CD4-positive, alpha-beta T cell (primary cell): ENCODE data around the gene ASCC2. TPM values are rescaled to one million over a fixed set of nuclear protein-coding genes. Genes with fewer than 3 reads are reported as not detected.

Source experiments
- ATAC-seq: fragments of 200-7000 bp; cut with Tn5 transposase; one replicate; pipeline ENCODE4 v1.10.0; 2022; ENCODE audit warnings: mild to moderate bottlenecking; ENCODE audit not compliant: poor library complexity
- CTCF ChIA-PET: fragments of 350-600 bp; sonication (Branson Sonifier 250); formaldehyde crosslinking; loops from one replicate; lab custom pipeline; 2021; ENCODE audit warnings: antibody characterized with exemption, inconsistent platforms; lab: Charles Lee
- POLR2A ChIA-PET: fragments of 350-600 bp; sonication (Branson Sonifier 250); formaldehyde crosslinking; loops from one replicate; lab custom pipeline; 2021; ENCODE audit warnings: antibody characterized with exemption, inconsistent platforms; lab: Charles Lee
- DNase-seq, 14 experiments: peaks; one replicate each; pipeline ENCODE4 v3.0.0-alpha.2; 2013 to 2020; ENCODE audit warnings: mixed read lengths in 2 of 14
- H3K27ac ChIP-seq, 2 donors: one replicate each; pipeline versions ENCODE4 v1.5.1 to v1.7.0; 2013; ENCODE audit warnings: low read length in 2 of 2, low read depth in 1 of 2, mild to moderate bottlenecking in 1 of 2
- H3K27me3 ChIP-seq, 2 experiments: 1 replicate in 1 of 2; 2 replicates in 1 of 2; pipeline versions ENCODE4 v1.6.1 to v1.7.0; 2013; ENCODE audit warnings: low read length in 2 of 2, control low read depth in 1 of 2, mild to moderate bottlenecking in 1 of 2, moderate library complexity in 1 of 2; ENCODE audit not compliant: insufficient read depth in 2 of 2, control insufficient read depth in 1 of 2
- H3K36me3 ChIP-seq: one replicate; pipeline ENCODE4 v1.6.1; 2013; ENCODE audit warnings: low read length, control low read depth; ENCODE audit not compliant: insufficient read depth
- H3K4me1 ChIP-seq: one replicate; pipeline ENCODE4 v1.6.1; 2013; ENCODE audit warnings: low read length, control low read depth; ENCODE audit not compliant: insufficient read depth
- H3K4me3 ChIP-seq: one replicate; pipeline ENCODE4 v1.5.1; 2013; ENCODE audit warnings: mild to moderate bottlenecking, low read length, moderate library complexity
- H3K9me3 ChIP-seq, 2 experiments: 1 replicate in 1 of 2; 2 replicates in 1 of 2; pipeline versions ENCODE4 v1.6.1 to v1.7.0; 2013; ENCODE audit warnings: low read length in 2 of 2, mild to moderate bottlenecking in 2 of 2, control low read depth in 1 of 2, moderate library complexity in 1 of 2; ENCODE audit not compliant: control insufficient read depth in 1 of 2, insufficient read depth in 1 of 2
- H3K27ac Mint-ChIP-seq: one replicate; pipeline ENCODE4 v1.8.0; 2020; ENCODE audit warnings: mixed read lengths
- H3K27me3 Mint-ChIP-seq: one replicate; pipeline ENCODE4 v1.8.0; 2021; ENCODE audit warnings: mixed read lengths
- H3K36me3 Mint-ChIP-seq: one replicate; pipeline ENCODE4 v1.8.0; 2021; ENCODE audit warnings: low read depth, mixed read lengths
- H3K4me1 Mint-ChIP-seq: one replicate; pipeline ENCODE4 v1.8.0; 2021; ENCODE audit warnings: low read depth, mixed read lengths
- H3K4me3 Mint-ChIP-seq: one replicate; pipeline ENCODE4 v1.8.0; 2020; ENCODE audit warnings: mild to moderate bottlenecking, mixed read lengths
- H3K9me3 Mint-ChIP-seq: one replicate; pipeline ENCODE4 v1.8.0; 2020; ENCODE audit warnings: mixed read lengths
- intact Hi-C, 2 experiments: fragments of 100-400 bp; cut with DNase I in 1 of 2; cut with micrococcal nuclease in 1 of 2; formaldehyde crosslinking; loops; one replicate each; pipeline versions ENCODE4 v1.15.1 to v1.9.0; 2023 to 2025; cut with DNase I, micrococcal nuclease
- total RNA-seq, 174 experiments: library from RNA in 2 of 174; stranded (reverse) in 2 of 174; gene quantifications; one replicate each; pipeline ENCODE4 v1.2.3 and lab custom pipeline; 2021 to 2026
- TF ChIP-seq, protein P1 (sequence below): fragments of 200-600 bp; IDR thresholded peaks from one replicate; pipeline ENCODE4 v1.8.0; 2022; ENCODE audit warnings: antibody characterized with exemption, mild to moderate bottlenecking

The ASCC2 gene
- total RNA-seq, 2 experiments from 2014 or later: 67.1 to 68.3 TPM

DNA sequence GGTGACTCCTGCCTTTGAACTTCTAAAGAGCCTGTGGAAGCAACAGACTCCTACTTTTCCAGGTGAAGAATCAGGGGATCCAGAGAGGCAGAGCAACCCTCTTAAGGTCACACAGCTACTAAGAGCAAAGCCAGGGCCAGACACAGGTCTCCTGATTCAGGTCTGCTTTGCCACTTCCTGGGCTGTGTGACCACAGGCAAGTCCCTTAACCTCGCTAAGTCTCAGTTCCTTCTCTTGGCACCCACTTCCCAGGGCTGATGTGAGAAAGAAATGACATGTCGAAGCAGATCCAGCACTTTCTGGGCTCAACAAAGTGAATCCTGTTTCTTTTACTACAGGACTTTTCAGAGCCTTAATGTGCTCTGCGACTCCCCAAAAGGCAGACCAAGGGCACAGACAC is 40.7 kb downstream of the ASCC2 start:
- Mint-ChIP-seq H3K36me3 (peaks cover 91% of the 10 kb centered on the region), H3K27me3 (no peaks in the 10 kb centered on the region), H3K27ac (no peak overlapping the region), H3K9me3 (no peaks in the 10 kb centered on the region), H3K4me1 (no peaks in the 10 kb centered on the region), H3K4me3 (no peak overlapping the region)
- Histone ChIP-seq H3K27ac (no peak overlapping the region), H3K4me3 (no peak overlapping the region), H3K27me3 (no peaks in the 10 kb centered on the region), H3K36me3 (peaks cover 86% of the 10 kb centered on the region), H3K4me1 (no peaks in the 10 kb centered on the region), H3K9me3 (no peaks in the 10 kb centered on the region)
- intact Hi-C loops: no loop called here
- ChIA-PET CTCF (no interaction called here), POLR2A (no interaction called here)
- TF ChIP-seq, protein P1, sequence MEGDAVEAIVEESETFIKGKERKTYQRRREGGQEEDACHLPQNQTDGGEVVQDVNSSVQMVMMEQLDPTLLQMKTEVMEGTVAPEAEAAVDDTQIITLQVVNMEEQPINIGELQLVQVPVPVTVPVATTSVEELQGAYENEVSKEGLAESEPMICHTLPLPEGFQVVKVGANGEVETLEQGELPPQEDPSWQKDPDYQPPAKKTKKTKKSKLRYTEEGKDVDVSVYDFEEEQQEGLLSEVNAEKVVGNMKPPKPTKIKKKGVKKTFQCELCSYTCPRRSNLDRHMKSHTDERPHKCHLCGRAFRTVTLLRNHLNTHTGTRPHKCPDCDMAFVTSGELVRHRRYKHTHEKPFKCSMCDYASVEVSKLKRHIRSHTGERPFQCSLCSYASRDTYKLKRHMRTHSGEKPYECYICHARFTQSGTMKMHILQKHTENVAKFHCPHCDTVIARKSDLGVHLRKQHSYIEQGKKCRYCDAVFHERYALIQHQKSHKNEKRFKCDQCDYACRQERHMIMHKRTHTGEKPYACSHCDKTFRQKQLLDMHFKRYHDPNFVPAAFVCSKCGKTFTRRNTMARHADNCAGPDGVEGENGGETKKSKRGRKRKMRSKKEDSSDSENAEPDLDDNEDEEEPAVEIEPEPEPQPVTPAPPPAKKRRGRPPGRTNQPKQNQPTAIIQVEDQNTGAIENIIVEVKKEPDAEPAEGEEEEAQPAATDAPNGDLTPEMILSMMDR: no peak
- ATAC-seq (no peak), DNase-seq (peak in 3 of 14 experiments; percentile 2 to 40 (median 38))

DNA sequence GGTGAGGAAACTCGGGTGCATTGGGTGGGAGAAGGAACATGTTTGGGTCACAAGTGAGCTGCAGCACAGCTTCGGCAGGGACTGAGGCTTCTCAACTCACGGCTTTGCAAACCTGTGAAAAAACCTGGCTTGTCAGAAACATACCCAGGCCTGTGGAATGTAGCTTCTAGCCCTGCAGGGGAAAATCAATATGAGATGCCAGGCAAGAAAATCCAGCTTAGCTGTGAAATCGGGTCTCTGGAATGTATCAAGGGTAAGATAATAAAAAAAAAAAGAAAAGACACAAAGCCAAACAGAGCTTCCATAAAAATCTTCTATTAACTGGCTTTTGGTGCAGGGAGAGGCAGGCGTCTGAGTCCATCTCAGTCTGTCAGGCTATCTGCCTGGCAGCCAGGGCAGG is 42.4 kb downstream of the ASCC2 start:
- H3K27me3 ChIP-seq: no peaks in the 10 kb centered on the region
- no peak for DNase-seq
- peaks cover 83% of the 10 kb centered on the region for H3K36me3 ChIP-seq
- Mint-ChIP-seq H3K36me3 (peaks cover 90% of the 10 kb centered on the region), H3K27ac (no peak overlapping the region), H3K4me3 (no peak overlapping the region), H3K27me3 (no peaks in the 10 kb centered on the region), H3K9me3 (no peaks in the 10 kb centered on the region), H3K4me1 (no peaks in the 10 kb centered on the region)
- CTCF ChIA-PET: no interaction called here
- H3K4me3 ChIP-seq: no peak overlapping the region
- no peaks in the 10 kb centered on the region for H3K4me1 ChIP-seq
- ATAC-seq: no peak
- TF ChIP-seq, protein P1: no peak
- POLR2A ChIA-PET: no interaction called here
- intact Hi-C loops: no loop called here
- H3K27ac ChIP-seq: no peak overlapping the region
- H3K9me3 ChIP-seq: no peaks in the 10 kb centered on the region

DNA sequence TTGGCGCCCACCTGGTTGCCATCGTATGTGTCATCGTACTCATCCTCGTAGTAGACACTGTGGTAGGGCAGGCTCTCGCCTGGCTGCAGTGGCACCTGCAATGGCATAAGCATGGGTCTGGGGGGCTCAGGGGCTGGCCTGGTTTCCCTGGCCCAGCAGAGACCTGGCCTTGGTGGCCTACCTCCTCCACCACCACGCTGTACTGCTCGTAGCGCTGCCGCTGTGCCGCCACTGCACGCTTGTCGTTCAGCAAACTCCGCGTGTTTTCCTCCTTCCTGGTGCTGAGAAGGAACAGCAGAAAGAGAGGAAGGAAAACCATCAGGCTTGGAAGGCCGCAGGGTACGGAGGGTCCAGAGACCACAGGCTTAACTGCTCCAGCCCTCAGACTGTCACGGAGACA is 44.7 kb downstream of the ASCC2 start:
- ChIA-PET CTCF (no interaction called here), POLR2A (no interaction called here)
- TF ChIP-seq, protein P1: no peak
- Histone ChIP-seq H3K9me3 (no peaks in the 10 kb centered on the region), H3K4me3 (no peak overlapping the region), H3K36me3 (peaks cover 82% of the 10 kb centered on the region), H3K4me1 (no peaks in the 10 kb centered on the region), H3K27ac (no peak overlapping the region), H3K27me3 (no peaks in the 10 kb centered on the region)
- Mint-ChIP-seq H3K4me3 (no peak overlapping the region), H3K4me1 (no peaks in the 10 kb centered on the region), H3K27ac (no peak overlapping the region), H3K9me3 (no peaks in the 10 kb centered on the region), H3K36me3 (peaks cover 91% of the 10 kb centered on the region), H3K27me3 (no peaks in the 10 kb centered on the region)
- intact Hi-C loops: no loop called here
- ATAC-seq (no peak), DNase-seq (no peak)
